ENCODE results near the gene PNPLA3.

GRCh38 chr22:43923631-43924464, at the start of gene PNPLA3:
- TF ChIP-seq CTCF (IDR thresholded peaks at IDR 0.05), result no peak
- no peak for TF ChIP-seq POLR2A (IDR thresholded peaks at IDR 0.05)
- TF ChIP-seq POLR2AphosphoS5 (IDR thresholded peaks at IDR 0.05), result peak in 1 of 3 donors; percentile 23
